NCI-H2196 (cell line): ENCODE results near the gene CDK11B.
"Not testable (repeated sequence)": the region's sequence is repeated elsewhere in the genome, so short reads cannot be mapped to it uniquely, and the experiment has no call there.

Source experiments
- DNase-seq: peaks from one replicate; lab custom pipeline; 2025; ENCODE audit not compliant: unreplicated experiment; lab: John Stamatoyannopoulos, UW

The CDK11B gene

DNA sequence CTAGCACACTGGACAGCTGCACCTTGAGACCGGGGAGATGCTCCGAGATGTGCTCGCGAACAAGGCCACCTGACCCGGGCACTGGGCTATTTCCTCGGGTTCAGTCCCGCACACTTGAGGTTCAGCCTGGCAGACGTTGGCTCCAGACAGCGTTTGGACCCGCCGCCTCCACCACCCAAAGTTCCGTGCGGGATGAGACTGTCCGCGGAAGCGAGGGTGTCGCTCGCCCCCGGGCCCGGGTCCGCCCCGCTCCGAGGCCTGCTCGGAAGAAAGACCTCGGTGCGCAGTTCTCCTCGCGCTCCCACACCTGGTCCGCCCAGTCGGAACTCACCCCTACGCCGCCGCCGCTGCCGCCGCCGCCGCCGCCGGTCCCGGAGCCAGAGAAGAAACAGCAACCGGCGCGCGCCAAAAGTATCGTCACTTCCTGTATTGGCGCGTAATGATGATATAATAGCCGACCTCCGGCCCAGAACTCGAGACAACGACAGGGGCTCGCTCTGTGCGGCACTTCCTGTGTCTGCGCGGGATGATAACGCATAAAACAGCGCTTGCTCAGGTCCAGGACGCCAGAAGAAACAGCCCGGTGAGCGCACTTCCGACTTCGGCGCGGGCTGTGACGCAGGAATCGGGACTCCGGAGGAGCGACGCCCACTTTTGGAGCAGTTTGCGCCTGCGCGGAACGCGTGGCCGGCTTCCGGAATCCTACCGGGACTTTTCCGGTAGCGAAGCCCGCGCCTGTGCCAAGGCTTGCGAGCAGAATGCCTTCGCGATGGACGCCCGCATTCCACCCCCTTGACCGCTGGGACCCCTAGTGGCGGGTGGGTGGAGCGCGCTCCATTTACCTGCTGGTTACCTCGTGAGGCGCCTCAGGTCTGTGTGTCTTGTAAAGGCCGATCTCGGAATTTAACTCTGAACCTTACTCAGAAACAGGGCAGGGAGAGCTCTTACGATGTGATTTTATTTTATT is at the start of gene CDK11B:
Gene CDK11B (minus strand): TSS at position 422 of the 967 bp plus-strand sequence. CDS start 1,519 bp downstream, outside the sequence.
- DNase-seq: peak; percentile 96

DNA sequence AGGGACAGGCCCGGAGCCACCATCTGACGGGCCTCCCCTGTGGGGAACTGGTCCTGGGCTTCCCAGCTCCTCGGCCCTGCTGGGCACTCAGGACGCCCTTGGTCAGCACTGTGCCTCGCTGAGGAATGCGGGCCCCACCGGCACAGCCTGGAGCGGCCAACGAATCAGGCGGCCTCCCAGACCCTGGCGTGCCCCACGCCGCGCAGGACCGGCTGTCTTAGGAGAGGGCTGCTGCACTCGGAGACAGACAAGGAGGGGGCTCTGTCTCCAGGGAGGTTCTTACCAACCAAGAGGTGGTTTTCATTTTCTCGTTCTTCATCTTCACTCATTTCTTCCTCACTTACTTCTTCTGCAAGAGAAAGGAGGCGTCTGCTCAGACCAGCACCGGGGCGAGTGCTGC is 49.1 kb upstream of the CDK11B start:
- DNase-seq: not testable (repeated sequence)

DNA sequence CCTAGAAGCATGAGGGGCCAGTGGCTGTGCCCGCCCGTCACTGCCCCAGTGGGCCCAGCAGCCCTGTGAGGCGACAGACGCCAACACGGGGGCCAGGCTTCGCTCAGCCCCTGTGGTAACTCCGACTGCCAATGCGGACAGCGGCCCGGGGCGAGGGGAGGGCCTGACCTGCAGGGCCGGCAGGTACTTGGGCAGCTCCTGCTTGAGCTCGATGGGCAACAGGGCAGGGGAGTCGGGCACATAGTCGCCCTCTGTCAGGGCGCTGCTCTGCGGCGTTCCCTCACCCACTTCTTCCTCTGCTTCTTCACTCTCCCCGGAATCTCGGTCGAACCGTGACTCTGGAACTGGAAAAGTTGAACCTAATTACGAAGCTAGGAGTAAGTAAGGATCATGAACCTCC is 48.4 kb upstream of the CDK11B start:
- not testable (repeated sequence) for DNase-seq

DNA sequence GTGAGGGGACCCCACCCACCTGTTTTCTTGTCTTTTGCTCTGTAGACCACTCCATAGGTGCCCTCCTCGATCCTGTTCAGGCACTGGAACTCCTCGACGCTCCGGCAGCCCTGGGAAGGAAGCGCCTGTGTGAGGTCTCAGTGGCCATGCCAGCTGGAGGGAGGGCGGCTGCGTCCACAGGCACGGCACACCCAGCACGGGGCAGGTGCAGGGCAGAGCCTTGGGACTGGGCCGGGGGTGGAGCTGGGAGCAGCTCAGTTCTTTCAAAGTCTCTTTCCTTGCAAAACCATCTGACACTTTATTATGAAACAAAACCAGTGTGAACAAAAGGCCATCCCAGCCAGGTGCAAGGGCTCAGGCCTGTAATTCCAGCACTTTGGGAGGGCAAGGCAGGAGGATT is 46.8 kb upstream of the CDK11B start:
- not testable (repeated sequence) for DNase-seq

DNA sequence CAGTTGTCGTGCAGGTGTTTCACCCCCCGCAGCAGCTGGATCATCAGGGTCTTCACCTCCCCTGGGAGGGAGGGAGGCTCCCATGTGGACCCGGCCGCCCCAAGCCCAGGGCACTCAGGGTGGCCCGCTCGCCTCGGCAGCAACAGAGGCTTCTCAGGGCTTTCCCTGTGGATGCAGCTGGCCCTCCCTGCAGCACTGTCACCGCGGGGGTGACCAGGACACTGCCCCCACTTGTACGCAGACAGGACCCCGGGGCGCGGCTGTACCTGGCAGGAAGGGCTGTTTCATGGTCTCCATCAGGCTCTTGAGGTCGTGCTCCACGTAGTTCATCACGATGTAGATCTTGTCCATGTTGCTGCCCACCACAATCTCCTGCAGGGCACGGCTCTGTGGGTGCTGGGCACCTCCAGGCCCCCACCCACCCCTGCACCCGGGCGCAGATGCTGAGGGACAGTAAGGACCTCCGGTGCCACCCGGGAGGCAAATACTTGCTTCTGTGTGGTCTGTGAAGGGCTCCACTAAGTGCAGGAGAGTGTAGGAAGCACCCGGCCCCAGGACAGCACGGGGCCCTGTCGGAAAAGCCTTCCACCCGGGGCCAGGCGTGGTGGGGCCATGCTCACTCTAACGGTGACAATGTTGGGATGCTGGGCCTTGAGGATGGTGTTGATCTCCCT is 45.6 kb upstream of the CDK11B start:
- not testable (repeated sequence) for DNase-seq

DNA sequence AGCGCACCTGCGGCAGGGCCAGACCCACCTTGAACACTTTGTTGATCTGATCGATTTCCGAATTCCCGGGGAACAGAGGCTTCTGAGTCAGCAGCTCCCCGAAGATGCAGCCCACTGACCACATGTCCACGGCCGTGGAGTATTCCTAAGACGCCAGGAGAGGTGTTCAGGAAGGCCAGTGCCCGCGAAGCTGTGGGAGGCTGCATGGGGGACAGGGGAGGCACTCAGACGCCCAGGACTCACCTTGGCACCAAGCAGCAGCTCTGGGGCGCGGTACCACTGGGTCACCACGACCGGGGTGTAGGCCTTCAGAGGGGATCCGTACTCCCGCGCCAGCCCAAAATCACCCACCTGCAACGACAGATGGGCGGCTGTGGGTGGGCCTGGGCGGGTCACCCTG is 45.0 kb upstream of the CDK11B start:
- no peak for DNase-seq

DNA sequence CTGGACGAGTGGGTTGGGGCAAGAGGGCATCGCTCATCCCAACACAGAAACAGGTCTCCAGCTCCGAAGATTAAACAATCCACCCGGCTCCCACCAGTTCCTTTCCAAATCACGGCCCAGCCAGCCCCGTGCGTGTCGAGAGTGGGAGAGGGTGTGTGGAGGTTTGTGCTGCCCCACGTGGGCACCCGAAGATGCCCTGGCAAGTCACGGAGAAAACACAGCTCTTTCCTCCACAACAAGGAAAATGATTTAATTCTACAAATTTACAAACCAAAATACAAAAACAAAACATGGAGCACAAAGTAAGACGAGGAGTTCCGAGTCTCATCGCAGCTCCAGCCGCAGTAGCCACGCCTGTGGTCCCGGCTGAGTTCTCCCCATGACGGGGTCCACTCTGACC is 43.7 kb upstream of the CDK11B start:
- not testable (repeated sequence) for DNase-seq

DNA sequence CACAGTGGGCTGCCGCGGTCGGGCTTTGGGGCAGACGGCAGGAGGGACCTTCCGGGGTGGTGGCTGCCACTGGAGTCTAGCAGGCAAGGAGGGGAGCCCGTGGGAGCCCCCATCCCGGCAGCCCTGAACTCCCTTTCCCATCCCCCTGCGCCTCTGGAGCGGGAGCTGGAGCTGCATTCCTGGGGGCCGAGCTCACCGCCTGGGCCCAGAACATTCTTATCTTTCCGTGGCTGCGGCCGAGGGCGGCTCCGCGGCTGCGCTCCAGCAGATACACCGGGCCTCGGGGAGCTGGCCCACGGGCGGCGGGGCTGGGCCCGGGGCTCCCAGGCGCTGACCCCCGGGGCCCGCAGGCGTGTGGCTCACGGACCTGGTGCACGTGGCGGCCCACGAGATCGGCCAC is 41.8 kb upstream of the CDK11B start:
- not testable (repeated sequence) for DNase-seq

DNA sequence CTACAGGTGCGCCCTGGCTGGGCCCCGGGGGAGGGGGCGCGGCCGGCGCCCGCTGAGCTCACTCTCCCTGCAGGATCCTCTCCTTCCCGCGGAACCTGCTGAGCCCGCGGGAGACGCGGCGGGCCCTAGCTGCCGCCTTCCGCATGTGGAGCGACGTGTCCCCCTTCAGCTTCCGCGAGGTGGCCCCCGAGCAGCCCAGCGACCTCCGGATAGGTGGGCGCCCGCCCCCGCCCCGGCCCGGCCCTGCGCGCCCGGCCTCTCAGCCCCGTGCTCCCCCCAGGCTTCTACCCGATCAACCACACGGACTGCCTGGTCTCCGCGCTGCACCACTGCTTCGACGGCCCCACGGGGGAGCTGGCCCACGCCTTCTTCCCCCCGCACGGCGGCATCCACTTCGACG is 41.3 kb upstream of the CDK11B start:
- DNase-seq: not testable (repeated sequence)

DNA sequence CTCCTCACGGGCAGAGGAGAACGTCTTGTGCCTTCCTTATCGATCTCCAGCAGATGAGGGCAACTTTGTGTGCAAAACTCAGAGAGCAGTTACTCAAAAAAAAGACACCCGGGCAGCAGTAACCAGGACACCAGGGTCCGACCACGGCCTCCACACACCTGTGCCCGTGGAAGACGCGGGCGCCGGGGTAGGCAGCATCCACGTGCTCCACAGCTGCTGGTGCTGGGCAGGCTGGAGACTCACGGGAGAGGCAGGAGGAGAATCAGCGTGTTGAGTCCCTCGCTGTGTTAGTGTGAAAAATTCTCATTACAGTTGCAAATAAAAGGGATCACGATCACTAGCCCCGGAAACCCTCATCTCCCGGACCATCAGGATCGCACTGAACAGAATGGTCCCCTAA is 40.3 kb upstream of the CDK11B start:
- not testable (repeated sequence) for DNase-seq

DNA sequence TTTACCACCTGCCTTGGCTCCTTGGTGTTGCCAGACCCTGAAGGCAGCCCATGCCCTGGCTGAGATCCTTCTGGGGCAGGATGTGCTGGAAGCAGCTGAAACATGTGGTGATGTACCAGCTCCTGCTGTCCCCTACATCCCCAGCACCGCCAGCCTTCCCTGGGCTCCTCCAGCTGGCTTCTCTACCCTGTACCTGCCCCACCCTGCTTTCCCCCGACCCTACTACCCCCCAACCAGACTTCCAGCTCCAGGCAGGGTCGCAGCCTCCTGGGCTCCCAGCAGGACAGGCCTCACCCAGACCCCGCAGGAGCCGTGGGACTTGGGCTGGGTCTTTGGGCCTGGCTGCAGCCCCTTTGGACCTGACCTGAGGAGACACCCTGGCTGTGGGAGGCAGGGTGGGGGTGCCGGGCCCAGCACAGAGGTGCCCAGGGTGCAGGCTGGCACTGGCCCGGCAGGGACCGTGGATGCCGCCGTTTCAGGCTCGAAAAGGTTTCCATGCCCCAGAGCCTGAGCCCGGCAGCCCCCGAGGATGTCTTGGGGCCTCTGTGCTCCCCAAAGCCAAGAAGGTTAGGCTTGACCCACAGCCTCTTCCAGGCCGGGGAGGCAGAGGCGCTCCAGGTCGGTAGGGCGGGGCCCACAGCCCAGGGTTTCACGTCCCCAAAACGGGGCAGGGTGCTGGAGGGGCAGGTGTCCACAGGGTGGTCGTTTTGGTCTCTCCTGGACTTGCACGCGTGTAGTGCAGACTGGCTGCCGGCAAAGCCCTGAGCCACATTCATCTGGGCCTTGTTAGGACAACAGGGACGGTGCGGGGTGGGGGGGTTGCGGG is 38.8 kb upstream of the CDK11B start:
- not testable (repeated sequence) for DNase-seq

DNA sequence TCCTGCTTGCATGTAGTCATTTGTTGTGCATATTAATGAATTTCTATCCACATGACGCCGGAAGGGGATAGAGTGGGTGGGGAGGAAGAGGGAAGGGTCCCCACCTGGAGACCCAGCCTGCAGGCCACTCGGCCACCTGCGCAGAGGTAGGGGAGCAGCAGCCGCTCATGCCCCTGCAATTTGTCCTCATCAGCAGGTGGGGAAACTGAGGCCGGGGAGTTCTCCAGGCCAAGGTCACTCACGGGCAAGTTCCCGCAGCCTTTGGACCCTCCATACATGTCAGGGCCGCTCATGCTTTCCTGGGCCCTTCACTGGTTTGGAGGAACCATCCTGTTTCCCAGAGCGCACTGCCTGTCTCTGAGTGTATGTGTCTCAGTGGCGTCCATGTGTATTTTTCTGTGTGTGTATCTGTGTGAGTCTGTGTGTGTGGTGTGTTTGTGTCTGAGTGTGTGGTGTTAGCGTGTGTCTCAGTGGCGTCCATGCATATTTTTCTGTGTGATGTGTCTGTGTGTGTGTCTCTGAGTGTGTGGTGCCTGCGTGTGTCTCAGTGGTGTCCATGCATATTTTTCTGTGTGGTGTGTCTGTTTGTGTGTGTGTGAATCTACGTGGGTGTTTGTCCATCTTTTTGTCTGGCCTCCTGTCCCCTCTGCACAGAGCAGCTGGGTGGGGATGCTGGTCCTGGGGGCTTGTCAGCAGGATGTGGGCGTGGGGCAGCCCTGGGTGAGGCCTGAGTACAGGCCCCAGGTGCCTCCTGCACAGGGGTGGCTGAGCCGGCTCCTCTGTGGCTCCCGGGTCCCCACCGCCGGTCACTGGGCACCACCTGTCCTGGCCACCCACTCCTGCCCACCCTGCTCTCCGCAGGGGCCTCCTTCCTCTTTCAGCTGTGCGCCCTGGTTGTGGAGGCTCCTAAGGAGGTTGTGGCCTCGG is 37.9 kb upstream of the CDK11B start:
- DNase-seq: not testable (repeated sequence)

DNA sequence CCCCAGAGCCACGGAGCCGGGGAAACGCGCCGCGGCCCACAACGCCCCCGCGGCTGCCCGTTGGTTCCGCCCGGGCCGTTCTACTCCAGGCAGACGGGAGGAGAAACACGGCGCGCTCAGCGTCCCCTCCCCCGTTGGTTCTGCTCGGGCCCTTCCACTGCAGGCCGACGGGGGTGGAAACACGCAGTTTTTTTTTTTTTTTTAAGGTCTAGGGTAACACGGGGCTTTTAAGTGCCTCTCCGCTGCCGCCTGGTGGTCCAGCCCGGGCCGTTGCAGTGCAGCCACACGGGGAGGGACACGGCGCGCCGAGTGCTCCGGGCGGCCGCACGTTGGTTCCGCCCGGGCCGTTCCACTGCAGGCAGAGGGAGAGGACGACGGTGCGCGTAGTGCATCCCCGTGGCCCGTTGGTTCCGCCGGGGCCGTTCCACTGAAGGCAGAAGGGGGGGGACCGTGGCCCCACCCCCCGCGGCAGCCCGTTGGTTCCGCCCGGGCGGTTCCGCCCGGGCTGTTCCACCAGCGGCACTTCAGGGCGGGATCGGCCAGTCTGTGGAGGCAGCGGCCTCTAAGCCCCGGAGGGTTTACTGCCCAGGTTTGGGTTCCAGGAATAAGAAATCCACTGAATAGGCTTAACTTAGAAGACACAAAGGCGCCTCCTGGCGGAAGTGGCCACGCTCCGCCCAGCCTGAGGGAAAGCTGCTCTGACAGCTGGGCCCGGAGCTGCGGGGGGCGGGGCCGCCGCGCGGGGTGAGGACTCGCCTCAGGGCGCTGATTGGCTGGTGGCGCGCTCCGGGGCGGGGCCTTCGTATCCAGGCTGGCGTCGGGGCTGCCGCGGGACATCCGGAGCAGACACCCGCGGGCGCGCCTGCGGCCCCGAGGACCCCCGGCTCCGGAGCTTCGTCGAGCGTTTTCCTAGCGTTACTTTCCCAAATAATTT is 34.2 kb upstream of the CDK11B start, which contains the start of gene SLC35E2B:
Gene SLC35E2B (minus strand): TSS at position 82 of the 934 bp plus-strand sequence. CDS start 16,096 bp downstream, outside the sequence.
- DNase-seq: peak; percentile 84

DNA sequence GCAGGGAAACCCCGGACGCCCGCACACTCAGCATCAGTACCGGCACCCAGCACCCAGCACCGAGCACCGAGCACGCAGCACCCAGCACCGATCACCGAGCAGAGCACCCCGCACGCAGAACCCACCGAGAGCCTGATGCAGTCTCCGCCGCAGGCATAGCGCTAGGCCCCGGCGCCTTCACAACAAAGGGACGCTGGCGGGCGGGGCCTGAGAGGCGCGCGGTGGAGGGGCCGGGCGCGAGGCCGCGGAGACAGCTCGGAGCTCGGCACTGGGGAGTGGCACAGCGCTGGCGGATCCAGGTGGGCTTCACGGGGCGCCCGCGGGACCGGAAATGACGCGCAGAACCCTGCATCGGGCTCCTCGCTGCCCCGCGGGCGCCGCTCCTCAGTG is 33.5 kb upstream of the CDK11B start:
- peak; percentile 66 for DNase-seq

DNA sequence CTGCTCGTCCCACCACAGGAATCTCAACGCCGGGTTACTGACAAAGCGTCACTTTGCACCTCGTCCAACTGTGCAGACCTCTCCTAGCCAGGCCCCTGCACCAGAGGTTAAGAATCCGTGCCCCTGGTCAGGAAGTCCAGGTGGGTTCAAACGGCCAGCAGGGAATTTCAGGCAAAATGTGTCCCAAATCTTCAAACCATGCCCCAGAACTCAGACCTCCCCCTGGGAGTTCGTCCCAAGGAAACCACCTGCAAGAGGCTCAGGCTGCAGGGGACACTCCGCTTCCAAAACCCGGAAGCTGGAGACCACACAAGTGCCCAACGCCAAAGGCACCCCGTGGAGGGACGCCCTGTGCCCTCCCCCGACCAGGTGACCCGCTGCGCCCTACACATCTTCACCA is 32.6 kb upstream of the CDK11B start:
- not testable (repeated sequence) for DNase-seq

DNA sequence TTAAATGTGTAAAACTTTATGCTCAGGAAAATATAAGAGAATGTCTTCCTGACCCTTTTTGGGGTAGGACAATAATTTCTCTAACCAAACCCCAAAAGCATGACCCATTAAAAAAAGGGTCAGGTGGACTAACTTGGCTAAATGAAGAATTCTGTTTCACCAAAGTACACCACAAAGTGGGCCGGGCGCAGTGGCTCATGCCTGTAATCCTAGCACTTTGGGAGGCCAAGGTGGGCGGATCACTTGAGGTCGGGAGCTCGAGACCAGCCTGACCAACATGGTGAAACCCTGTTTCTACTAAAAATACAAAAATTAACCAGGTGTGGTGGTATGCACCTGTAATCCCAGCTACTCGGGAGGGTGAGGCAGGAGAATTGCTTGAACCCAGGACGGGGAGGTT is 30.7 kb upstream of the CDK11B start:
- not testable (repeated sequence) for DNase-seq

DNA sequence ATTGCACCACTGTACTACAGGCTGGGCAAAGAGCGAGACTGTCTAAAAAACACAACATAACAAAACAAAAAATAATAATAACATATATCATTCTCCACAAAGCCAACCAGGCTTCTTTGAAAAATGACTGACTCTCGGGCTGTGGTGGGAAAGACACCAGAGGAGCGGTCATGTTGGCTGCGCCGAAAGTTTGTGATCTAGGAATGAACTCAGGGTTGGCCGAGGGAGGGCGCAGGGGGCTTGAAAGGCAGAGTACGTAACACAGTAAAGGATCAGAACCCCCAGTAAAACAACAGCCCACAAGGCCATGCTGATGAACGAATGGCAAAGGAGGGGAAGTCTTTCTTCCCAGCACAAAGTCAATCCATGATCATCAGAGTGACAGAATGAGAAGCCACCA is 29.0 kb upstream of the CDK11B start:
- DNase-seq: no peak

DNA sequence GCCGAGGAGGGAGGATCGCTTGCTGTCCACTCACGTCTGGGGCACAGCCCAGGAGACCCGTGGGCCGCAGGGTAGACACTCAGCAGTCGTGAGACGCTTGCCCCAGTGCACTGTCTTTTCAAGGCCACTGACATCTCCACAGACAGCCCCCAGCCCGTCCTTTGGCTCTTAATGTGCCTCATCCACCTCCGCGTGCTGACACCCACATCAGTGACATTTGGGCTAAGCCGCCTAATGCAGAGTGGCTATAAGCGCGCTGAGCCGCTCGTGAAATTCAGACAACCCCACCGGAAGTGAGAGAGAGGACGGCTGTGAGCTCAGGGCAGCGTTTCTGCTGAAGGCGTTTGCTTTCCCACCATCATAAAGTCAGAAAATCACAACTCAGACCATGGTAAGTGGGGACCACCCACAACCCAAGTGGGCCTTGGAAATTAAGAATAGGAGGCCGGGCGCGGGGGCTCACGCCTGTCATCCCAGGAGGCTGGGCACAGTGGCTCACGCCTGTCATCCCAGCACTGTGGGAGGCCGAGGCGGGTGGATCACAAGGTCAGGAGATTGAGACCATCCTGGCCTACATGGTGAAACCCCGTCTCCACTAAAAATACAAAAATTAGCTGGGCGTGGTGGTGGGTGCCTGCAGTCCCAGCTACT is 25.4 kb upstream of the CDK11B start:
- no peak for DNase-seq
